Stimulated activated CD8-positive, alpha-beta memory T cell treated with anti-CD3 and anti-CD28 coated beads, Interleukin-4, amount 100 ng/mL, for 48 hours (primary cell): ENCODE measurements around the gene SH3BP2.

Source experiments
- DNase-seq: peaks from one replicate; pipeline ENCODE4 v3.0.0-alpha.2; 2020

Gene SH3BP2

DNA sequence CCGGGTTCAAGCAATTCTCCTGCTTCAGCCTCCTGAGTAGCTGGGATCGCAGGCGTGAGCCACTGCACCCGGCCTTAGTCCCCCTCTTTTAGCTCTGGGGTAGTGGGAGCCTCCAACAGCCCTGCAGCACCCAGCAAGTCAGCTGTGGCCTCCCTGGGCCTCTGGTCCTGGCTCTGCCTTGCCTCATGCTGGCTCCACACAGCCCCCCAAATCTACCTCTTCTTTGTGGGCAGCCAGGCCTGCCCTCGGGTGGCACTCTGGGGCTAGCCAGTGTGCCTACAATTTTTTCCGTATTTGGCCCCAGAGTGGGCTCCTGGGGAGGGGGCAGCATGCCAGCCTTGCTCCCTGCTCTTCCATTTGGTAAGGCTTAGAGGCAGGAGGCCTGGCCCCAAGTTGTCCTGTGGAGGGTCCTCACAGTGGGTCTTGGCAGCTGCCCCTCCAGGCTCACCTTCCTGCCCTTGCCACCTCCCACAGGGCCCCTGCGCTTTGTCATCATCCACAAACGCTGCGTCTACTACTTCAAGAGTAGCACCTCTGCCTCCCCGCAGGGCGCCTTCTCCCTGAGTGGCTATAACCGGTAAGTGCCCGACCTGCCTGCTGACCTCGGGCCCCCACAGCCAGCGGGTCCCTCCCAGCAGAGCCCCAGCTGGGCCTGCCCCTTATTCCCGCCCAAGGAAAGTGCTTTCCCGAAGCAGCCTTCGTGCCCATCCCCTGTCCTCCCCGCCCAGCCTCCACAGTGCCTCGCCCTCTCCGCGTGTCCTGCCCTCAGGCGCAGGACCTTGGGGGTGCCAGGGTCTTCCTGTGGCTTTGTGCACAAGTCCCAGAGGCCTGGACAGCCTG is 29.8 kb downstream of the SH3BP2 start:
- no peak for DNase-seq

DNA sequence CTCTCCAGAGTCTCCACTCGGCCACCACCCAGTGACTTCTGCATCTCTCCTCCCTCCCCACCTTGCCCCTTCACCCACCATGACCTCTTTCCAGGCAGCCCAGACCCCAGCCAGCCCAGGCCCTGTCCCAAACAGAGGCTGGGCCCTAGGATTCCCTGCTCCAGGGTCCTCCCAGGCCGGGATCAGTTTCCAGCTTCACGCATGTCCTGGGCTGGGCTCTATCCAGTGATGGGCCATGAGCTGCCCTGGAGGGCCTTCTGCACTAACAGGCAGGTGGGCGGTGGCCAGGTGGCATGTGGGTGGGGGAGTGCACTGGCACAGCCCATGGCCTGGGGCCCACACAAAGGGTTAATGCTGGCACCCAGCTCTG is 30.4 kb downstream of the SH3BP2 start:
- DNase-seq: no peak

DNA sequence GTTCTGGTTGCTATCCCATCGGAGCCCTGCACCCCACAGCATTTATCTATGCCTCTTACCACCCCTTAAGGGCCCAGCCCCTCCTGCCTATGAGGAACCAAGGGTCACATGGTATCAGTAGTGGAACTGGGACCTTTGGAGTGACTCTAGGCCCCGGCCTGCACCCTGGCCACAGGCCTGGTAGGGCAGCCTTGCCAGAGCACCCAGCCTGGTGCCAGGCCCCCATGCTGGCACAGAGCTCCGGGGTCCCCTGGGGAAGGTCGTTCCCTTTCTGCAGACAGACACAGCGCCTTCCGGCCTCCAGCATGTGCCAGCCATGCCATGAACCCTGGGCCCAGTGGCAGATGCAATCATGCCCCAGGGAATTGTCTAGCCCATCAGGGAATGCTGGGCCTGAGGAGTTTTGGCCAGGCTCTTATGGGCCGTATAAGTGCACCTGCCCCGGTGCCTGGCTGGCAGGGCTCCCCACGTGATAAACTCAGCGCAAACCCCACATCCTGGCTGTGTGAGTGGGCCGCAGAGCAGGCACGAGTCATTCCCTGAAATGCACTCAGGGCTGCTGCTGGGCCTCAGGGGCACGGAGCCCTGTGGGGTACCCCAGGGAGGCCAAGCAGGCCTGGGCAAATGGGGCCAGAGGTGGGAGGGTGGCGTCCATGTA is 30.9 kb downstream of the SH3BP2 start:
- DNase-seq: no peak

DNA sequence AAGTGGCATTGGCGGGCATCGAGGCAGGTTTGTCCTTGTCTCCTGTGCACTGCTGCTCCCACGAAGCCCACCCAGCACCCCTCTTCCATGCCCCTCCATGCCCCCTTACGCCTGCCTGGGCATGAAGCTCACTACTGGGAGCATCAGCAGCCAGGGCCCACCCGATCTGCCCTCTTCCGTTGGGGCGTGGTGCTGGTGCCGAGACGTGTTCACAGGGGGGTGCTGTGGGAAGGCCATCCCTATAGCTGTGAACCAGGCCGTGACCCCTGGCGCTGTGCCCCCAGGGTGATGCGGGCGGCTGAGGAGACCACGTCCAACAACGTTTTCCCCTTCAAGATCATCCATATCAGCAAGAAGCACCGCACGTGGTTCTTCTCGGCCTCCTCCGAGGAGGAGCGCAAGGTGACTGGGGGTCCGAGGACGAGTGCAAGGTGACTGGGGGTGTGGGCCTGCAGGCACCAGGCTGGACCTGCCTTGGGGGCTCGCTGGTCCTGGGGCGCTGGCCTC is 31.5 kb downstream of the SH3BP2 start:
- DNase-seq: no peak

DNA sequence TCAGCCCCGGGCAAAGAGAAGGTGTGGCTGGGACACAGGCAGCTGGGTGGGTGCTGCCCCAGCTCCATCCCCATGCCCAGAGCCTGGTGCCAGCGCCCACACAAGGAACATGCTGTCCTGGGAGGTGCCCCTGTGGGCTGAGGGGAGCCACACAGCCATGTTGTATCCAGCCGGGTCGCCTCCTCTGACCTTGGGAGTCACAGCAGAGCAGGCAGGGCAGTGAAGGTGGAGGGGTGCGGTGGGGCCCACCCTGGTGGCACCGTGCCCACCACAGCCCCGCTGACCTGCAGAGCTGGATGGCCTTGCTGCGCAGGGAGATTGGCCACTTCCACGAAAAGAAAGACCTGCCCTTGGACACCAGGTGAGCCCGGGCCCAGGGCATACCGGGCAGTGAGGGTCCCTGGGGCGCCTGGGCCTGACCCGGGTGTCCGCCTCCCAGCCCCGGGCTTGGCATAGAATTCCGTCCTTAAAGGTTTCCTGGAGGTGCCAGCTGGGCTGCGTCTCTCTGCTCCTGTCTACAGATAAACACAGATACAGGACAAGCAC is 32.0 kb downstream of the SH3BP2 start:
- DNase-seq: no peak

DNA sequence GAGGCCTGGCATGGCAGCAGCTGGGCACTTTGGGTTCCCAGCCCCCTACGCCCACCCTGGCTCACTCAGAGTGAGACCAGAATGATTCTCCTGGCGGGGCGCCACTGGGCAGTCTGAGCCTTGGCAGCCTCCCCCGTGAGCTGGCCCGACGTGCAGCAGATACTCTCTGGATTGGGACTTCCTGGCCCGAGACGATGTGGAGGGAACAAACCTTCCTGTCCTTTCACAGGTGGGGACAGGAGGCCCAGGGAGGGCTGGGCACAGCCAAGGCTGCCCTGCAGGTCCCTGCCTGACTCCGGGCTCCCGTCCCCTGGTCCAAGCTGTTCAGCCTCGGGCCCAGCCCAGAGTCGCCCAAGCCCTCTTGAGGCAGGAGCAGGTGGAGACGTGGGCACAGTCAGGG is 32.9 kb downstream of the SH3BP2 start:
- no peak for DNase-seq

DNA sequence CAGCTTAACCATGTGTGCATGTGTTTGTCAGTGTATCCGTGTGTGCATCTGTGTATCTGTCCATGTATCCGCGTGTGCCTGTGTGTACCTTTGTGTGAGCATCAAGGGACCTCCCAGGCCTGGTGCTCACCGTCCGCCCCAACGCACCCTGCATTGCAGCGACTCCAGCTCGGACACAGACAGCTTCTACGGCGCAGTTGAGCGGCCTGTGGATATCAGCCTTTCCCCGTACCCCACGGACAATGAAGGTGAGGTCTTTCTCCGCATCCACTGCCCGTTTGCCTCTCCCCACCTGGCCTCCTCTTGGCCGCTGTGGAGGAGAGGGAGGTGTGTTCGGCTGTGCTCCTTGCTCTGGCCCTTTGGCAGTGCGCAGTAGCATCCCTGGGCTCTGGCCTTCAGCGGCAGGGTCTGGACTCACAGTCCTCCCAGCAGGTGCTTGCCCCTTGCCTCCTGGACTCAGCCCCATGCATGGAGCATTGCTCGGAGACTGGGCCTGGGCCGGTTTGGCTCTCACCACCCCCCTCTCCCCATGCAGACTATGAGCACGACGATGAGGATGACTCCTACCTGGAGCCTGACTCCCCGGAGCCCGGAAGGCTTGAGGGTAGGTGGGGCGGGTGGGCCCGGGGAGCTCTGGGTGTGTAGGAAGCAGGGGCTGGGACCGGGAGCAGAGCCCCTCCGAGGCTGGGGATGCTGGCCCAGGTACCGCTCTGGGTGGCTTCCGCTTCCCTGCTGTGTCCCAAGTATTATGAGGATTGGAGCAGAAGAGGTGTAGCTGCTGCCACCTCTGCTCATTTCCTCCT is 34.4 kb downstream of the SH3BP2 start:
- no peak for DNase-seq

DNA sequence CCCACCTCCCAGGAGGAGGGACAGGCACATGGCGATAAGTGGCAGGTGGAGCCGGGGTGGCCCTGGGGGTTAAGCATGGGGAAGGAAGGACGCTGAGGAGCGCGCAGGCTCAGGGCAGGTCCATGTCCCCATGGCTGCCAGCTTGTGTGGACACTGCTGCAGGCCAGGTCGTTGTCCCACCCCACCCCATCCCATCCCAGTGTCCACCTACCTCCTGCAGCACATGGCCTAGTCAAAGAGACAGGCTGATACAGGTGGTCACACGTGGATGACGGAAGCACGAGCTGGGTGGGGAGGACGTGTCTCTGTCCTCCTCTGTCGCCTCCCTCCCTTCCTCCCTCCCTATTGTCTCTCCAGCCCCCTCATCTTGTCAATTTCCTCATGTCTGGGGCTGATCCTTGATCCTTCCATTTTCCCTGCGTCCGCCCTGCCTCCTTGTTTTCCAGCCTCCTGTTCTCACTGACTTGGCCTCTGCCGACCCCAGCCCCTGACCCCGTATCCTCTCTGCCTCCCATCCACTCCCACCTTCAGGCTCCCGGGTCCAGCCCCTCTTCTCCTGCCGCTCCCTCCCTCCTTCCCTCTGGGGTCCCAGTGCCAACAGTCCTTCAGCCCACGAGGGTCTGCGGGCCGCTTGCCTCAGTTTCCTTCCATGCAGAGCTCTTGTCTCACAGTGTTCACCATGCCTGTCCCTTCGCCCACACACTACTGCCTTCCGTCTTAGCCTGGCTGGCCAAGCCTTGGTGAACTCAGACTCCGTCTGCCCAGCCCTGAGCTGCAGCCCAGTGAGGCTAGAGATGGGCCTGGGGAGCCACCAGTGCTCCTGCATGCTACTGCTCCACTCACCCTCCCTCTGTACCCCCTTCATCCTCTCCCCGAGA is 35.2 kb downstream of the SH3BP2 start:
- DNase-seq: no peak

DNA sequence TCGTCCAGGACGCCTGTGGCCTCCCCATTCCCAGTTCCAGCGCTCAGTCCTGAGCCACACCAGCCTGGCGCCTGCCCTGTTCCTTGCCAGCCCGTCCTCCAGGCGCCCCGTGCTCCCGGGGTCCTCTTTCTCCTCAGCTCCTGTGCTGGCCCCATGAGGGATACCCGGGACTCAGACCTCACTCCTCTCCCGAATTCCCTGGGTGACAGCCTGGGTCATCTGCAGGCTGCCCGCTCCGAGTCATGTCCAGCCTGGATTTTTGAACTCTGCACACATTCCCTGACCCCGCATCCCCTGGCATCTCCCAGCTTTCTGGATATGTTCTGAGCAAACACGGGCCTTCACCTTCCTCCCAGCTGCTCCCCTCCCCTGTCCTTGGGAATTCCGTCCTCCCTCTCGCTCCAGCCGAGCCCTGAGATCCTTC is 35.9 kb downstream of the SH3BP2 start:
- no peak for DNase-seq

DNA sequence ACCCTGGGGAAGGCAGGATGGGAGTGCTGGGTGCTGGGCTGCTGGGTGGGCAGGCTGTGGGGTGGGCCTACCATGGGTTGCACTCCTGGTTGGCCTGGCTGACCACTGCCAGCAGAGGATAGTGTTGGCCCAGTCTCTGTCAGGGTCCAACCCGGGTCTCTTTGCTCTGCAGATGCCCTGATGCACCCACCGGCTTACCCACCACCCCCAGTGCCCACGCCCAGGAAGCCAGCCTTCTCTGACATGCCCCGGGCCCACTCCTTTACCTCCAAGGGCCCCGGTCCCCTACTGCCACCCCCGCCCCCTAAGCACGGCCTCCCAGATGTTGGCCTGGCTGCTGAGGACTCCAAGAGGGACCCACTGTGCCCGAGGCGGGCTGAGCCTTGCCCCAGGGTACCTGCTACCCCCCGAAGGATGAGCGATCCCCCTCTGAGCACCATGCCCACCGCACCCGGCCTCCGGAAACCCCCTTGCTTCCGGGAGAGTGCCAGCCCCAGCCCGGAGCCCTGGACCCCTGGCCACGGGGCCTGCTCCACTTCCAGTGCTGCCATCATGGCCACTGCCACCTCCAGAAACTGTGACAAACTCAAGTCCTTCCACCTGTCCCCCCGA is 36.5 kb downstream of the SH3BP2 start:
- no peak for DNase-seq

DNA sequence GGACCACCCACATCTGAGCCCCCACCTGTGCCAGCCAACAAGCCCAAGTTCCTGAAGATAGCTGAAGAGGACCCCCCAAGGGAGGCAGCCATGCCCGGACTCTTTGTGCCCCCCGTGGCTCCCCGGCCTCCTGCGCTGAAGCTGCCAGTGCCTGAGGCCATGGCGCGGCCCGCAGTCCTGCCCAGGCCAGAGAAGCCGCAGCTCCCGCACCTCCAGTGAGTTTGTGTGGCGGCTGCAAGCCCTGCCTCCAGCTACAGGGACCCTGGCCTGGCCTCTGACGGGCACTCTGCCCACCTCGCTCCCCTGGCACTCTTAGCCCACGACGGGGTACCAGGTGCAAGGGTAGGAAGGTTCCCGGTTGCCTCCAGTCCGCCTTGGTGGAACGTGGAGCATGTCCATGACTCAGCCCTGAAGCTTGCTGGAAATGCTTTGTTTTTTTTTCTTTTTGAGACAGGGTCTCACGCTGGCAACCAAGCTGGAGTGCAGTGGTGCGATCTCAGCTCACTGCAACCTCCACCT is 37.1 kb downstream of the SH3BP2 start:
- no peak for DNase-seq

DNA sequence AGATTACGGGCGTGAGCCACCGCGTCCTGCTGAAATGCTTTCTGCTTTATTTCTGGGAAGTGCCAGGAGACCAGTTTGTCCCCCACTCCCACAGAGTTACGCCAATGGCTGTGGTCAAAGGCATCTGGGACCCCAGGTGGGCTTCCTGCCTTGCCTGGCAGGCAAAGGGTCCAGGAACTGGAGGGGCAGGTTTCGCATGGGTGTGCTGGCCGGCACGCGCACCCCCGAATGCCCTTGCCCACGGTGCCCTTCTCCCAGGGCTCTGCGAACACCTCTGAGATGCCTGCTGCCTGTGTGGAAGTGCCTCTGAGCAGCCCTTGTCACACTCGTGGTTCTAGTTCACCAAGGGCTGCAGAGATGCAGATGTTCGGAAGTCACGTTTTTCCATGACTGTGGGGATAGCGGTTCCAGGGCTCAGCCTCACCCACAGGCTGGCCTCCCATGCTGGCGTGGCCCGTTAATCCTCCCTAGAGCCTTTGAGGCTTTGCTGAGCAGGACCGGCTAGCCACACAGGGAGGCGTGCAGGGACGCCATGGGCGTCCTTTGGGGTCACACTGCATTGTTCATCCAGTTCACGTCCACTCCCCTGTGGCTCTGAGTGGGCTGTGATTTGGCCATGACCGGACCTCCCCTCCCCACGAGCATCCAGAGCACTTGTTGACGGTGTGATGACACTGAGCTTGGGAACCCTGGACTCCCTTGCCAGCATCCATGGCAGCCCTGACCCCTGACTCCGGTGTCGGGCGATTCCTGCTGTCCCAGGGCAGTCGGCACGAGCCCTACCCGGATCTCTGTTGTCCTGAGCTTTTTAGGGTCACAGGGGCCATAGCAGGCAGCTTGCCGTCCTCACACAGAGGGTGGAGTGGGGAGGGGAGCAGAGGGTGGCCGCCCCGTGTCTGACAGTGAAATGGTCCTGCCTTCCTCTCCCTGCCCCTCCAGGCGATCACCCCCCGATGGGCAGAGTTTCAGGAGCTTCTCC is 38.0 kb downstream of the SH3BP2 start:
- no peak for DNase-seq

DNA sequence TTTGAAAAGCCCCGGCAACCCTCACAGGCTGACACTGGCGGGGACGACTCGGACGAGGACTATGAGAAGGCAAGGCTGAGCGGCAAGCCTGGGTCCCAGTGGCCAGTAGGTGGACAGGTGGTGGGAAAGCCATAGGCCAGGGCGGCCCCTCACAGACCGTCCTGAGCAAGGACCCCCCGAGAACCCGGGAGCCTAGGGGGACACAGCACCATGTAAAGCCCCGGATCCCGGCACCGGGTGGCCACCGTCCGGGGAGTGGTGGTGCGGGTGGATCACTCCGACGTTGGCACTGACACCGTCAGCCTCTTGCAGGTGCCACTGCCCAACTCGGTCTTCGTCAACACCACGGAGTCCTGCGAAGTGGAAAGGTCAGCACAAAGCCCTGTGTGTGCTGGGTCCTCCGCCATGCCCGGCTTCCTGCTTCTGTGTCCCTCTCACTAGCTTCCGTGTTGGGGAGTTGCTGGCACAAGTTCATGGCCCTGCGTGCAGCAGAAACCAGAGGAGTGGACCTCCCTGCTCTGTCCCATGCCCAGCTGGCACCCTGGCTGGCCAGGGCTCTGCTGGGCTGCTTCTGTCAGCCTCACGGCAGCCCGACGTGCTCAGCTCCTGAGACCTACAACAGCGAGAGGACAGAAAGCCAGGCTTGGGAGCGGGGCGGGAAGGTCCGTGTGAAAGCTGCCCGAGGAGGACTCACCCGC is 38.9 kb downstream of the SH3BP2 start:
- DNase-seq: no peak

DNA sequence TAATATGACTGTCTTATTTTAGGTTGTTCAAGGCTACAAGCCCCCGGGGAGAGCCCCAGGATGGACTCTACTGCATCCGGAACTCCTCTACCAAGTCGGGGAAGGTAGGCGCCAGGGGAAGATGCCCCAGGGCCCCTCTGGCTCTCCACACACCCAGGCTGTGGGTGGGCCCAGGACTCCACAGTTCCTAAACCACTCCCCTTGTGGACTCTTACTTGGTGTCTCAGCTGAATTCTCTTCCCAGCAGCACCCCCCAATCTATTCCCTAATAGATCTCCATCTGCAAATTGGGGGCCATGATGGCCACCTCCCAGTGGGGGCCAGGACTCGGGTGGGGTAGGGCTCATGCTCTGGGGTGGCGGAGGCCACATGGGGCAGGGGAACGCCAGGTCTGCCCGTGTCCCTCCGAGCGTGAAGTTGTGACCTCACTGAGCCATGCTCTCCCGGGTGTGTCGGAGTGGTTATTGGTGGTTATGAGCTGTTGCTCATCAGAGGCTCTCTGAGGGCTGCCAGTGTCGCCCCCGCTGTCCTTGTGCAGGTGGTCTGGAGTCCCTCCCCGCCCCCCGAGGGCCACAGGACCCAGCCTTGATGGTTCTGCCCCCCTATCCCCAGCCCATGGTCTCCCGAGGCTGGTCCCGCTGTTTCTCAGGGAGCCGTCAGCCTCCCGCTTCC is 39.6 kb downstream of the SH3BP2 start:
- no peak for DNase-seq

DNA sequence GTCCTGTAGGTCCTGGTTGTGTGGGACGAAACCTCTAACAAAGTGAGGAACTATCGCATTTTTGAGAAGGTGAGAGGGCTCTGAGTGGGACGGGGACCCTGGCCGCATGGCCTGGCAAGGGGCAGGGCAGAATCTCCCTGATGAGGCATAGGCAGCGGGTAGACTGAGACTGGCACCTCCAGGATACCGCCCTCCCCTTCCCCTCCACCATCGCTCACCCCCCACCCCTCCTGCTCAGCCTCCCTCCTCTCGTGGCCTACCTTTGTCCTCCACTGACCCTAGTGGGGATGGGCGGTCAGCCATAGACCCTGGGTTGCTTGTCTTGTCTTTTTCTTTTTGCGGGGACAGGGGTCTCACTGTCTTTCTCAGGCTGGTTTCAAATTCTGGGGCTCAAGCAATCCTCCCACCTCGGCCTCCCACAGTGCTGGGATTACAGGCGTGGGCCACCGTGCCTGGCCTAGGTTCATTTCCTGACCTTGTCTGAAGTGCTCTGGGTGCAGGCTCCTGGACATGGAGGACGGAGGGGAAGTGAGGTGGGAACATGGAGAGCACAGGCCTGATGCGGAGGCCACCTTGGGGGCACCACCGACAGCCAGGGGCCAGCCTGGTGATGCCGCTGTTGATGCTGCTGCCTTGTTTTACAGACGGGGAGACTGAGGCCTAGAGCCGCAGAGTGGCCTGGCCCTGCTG is 40.2 kb downstream of the SH3BP2 start:
- no peak for DNase-seq

DNA sequence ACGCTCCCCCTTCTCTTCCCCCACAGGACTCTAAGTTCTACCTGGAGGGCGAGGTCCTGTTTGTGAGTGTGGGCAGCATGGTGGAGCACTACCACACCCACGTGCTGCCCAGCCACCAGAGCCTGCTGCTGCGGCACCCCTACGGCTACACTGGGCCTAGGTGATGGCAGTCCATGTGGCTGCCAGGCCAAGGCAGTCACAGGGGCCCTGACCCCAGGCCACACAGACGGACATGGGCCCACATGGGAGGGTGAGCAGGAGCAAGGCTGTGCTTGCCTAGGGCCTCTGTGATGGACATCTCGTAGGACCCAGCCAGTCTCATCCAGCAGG is 40.8 kb downstream of the SH3BP2 start:
- no peak for DNase-seq

DNA sequence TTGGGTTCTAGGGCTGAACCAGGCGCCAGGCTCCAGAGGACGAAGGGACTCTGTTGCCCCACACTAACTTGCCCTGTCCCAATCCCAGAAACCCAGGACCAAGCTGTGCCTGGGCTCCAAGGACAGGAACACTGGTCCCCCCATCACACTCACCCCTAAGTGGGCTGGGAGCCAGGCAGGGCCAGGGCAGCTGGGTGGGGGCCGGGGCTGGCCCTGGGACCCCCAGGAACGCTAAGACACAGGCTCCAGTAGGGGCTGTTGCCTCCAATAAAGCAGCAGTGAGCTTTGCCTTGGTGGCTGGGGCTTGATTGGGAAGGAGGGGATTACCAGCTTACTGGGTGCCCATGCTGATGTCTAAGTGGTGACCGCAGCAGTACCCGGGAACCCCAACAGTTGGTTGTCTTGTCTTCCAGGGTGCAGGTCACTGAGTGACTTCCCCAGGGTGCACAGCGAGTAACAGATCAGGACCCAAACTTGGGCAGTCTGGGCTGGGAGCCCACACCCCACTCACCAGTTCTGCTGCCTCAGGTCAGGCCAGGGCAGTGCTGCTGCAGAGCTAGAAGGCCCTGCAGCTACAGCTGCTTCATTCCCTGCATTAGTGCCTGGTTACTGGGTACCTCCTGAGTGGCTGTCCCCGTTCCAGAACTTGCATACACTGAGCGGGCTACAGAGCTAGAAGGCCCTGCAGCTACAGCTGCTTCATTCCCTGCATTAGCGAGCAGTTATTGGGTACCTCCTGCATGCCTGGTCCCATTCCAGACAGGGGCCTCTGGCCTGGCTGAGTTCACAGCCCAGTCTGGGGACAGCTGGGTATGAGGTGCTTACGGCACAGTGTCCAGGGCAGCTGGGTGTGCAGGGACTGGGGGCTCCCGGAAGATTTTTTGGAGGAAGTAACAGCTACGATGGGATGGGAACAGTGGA is 41.4 kb downstream of the SH3BP2 start:
- no peak for DNase-seq
